CD14-positive monocyte (primary cell): Measurements from ENCODE around the gene PSMD13. TPM values are rescaled to one million over a fixed set of nuclear protein-coding genes. Genes with fewer than 3 reads are reported as not detected.

ENCODE experiments used
- DNase-seq, 3 donors: peaks; one replicate each; pipeline ENCODE4 v3.0.0-alpha.2; 2011 to 2022
- H2AFZ ChIP-seq: 2 replicates; pipeline ENCODE4 v1.6.0; 2012; ENCODE audit warnings: mild to moderate bottlenecking, low read depth, low read length, inconsistent platforms; ENCODE audit not compliant: insufficient read depth, poor library complexity, severe bottlenecking
- H3K27ac ChIP-seq, 2 donors: 1 replicate in 1 of 2; 2 replicates in 1 of 2; pipeline ENCODE4 v1.5.1; 2012 to 2013; ENCODE audit warnings: low read length in 2 of 2, control low read depth in 1 of 2, inconsistent platforms in 1 of 2, low read depth in 1 of 2, mild to moderate bottlenecking in 1 of 2
- H3K27me3 ChIP-seq, 2 donors: one replicate each; pipeline versions ENCODE4 v1.6.0 to v1.6.1; 2011 to 2013; ENCODE audit warnings: low read length in 2 of 2; ENCODE audit not compliant: control insufficient read depth in 2 of 2, insufficient read depth in 2 of 2
- H3K36me3 ChIP-seq, 2 donors: replicated peaks in 1 of 2; 1 replicate in 1 of 2; 2 replicates in 1 of 2; pipeline versions ENCODE4 v1.5.1 to v1.6.1; 2012 to 2013; ENCODE audit warnings: low read length in 2 of 2, control low read depth in 1 of 2, inconsistent platforms in 1 of 2, mild to moderate bottlenecking in 1 of 2; ENCODE audit not compliant: insufficient read depth in 2 of 2, control insufficient read depth in 1 of 2
- H3K4me1 ChIP-seq, 2 donors: 1 replicate in 1 of 2; 2 replicates in 1 of 2; pipeline versions ENCODE4 v1.5.1 to v1.6.1; 2012 to 2013; ENCODE audit warnings: low read length in 2 of 2, control low read depth in 1 of 2, inconsistent platforms in 1 of 2, mild to moderate bottlenecking in 1 of 2, moderate library complexity in 1 of 2; ENCODE audit not compliant: insufficient read depth in 2 of 2, control insufficient read depth in 1 of 2
- H3K4me2 ChIP-seq: replicated peaks from 2 replicates; pipeline ENCODE3; 2012; ENCODE audit warnings: low read length, moderate library complexity, mild to moderate bottlenecking; ENCODE audit not compliant: poor library complexity, severe bottlenecking; ENCODE audit errors: extremely low read depth
- H3K4me3 ChIP-seq, 3 experiments: fragments of 200-600 bp in 1 of 3; sonication (generic) in 1 of 3; replicated peaks in 1 of 3; 1 replicate in 2 of 3; 2 replicates in 1 of 3; pipeline ENCODE4 v1.5.1; 2011 to 2013; ENCODE audit warnings: low read length in 3 of 3, mild to moderate bottlenecking in 3 of 3, control low read depth in 2 of 3, low read depth in 2 of 3, inconsistent platforms in 1 of 3, moderate library complexity in 1 of 3
- H3K79me2 ChIP-seq: 2 replicates; pipeline ENCODE4 v1.6.0; 2012; ENCODE audit warnings: mild to moderate bottlenecking, control low read depth, inconsistent platforms, low read length, moderate library complexity; ENCODE audit not compliant: insufficient read depth
- H3K9ac ChIP-seq: 2 replicates; pipeline ENCODE4 v1.6.0; 2017; ENCODE audit warnings: low read length, mild to moderate bottlenecking; ENCODE audit not compliant: insufficient read depth, poor library complexity, severe bottlenecking
- H3K9me3 ChIP-seq, 2 donors: replicated peaks in 1 of 2; 1 replicate in 1 of 2; 2 replicates in 1 of 2; pipeline versions ENCODE4 v1.5.1 to v1.6.1; 2012 to 2013; ENCODE audit warnings: low read length in 2 of 2, control low read depth in 1 of 2; ENCODE audit not compliant: control insufficient read depth in 1 of 2, insufficient read depth in 1 of 2
- H4K20me1 ChIP-seq: 2 replicates; pipeline ENCODE4 v1.6.0; 2012; ENCODE audit warnings: mild to moderate bottlenecking, low read length, control low read depth, moderate library complexity; ENCODE audit not compliant: insufficient read depth
- H3K27ac Mint-ChIP-seq, 7 donors: one replicate each; pipeline ENCODE4 v1.8.0; 2020; ENCODE audit warnings: mild to moderate bottlenecking in 7 of 7, mixed read lengths in 7 of 7, moderate library complexity in 6 of 7, inconsistent platforms in 2 of 7
- H3K27me3 Mint-ChIP-seq, 3 donors: one replicate each; pipeline ENCODE4 v1.8.0; 2021 to 2022; ENCODE audit warnings: low read depth in 3 of 3, mild to moderate bottlenecking in 3 of 3, mixed read lengths in 3 of 3, moderate library complexity in 3 of 3, inconsistent platforms in 1 of 3
- H3K36me3 Mint-ChIP-seq, 2 donors: one replicate each; pipeline ENCODE4 v1.8.0; 2020; ENCODE audit warnings: mixed read lengths in 2 of 2, inconsistent platforms in 1 of 2, mild to moderate bottlenecking in 1 of 2
- H3K4me1 Mint-ChIP-seq: one replicate; pipeline ENCODE4 v1.8.0; 2020; ENCODE audit warnings: mild to moderate bottlenecking, mixed read lengths
- H3K4me3 Mint-ChIP-seq, 2 donors: one replicate each; pipeline ENCODE4 v1.8.0; 2020; ENCODE audit warnings: mild to moderate bottlenecking in 2 of 2, mixed read lengths in 2 of 2, moderate library complexity in 1 of 2
- H3K9me3 Mint-ChIP-seq, 7 donors: one replicate each; pipeline ENCODE4 v1.8.0; 2020 to 2022; ENCODE audit warnings: mixed read lengths in 7 of 7, mild to moderate bottlenecking in 6 of 7, moderate library complexity in 6 of 7, inconsistent platforms in 2 of 7
- CTCF ChIP-seq: fragments of 200-600 bp; IDR thresholded peaks from one replicate; pipeline ENCODE4 v1.8.0; 2022; ENCODE audit warnings: antibody characterized with exemption, mild to moderate bottlenecking
- WGBS: methylation state at CpG from one replicate; pipeline ENCODE4 v1.1.5; 2013; ENCODE audit warnings: missing lambda C conversion rate; ENCODE audit not compliant: insufficient coverage; 5-methylcytosine and 5-hydroxymethylcytosine counted together
- intact Hi-C, 2 donors: fragments of 100-400 bp; cut with micrococcal nuclease; formaldehyde crosslinking; loops; one replicate each; pipeline versions ENCODE4 v1.15.0 to v1.15.1; 2023
- polyA plus RNA-seq, 3 donors: library from polyadenylated mRNA; depleted of rRNA in 1 of 3; unstranded in 2 of 3; stranded (reverse) in 1 of 3; fragments of 300-500 nt in 2 of 3; fragments of >200 nt in 1 of 3; fragmentation: Illumina TruSeq in 2 of 3; gene quantifications; 1 replicate in 2 of 3; 2 replicates in 1 of 3; pipeline ENCODE4 v1.2.3, GENCODE V29; 2012 to 2021

The PSMD13 gene
- polyA plus RNA-seq, 3 donors = 136 to 272 (median 218) TPM

- H3K4me1 Mint-ChIP-seq = peaks cover 56% of the 10 kb centered on the region
- peak in 1 of 3 donors; percentile 4 for DNase-seq
- Histone ChIP-seq H4K20me1 (peaks cover 55% of the 10 kb centered on the region), H3K9ac (no peak overlapping the region), H3K27ac (no peak overlapping the region), H3K9me3 (no peaks in the 10 kb centered on the region), H2AFZ (no peak overlapping the region), H3K36me3 (peaks cover 23 to 40% of the 10 kb centered on the region in 2 donors), H3K4me3 (no peak overlapping the region), H3K27me3 (no peaks in the 10 kb centered on the region), H3K4me2 (no peak overlapping the region), H3K79me2 (peaks cover 57% of the 10 kb centered on the region), H3K4me1 (peaks cover 50 to 68% of the 10 kb centered on the region in 2 donors)
- no peak for TF ChIP-seq CTCF
- H3K36me3 Mint-ChIP-seq = peaks cover 42 to 53% of the 10 kb centered on the region in 2 donors
- H3K9me3 Mint-ChIP-seq = no peaks in the 10 kb centered on the region
- intact Hi-C loops = loop anchor here in 1 of 2 donors (5.0 to 10.0 kb wide), 2 partner anchors 62 to 299 kb away; partner anchors contain the start of gene RNH1
- 98% methylated on average over 15 of the region's 16 CpGs for WGBS
- H3K27ac Mint-ChIP-seq = peak overlapping the region in 1 of 7 donors; percentile 21
- H3K27me3 Mint-ChIP-seq = peaks cover 2 to 6% (median 4%) of the 10 kb centered on the region in 3 donors
- no peak overlapping the region for H3K4me3 Mint-ChIP-seq
These were observed 31.4 kb upstream of the PSMD13 start for GRCh38 chr11:205221-206001.

- H3K4me1 ChIP-seq = peaks cover 50 to 72% of the 10 kb centered on the region in 2 donors
- peaks cover 28 to 46% of the 10 kb centered on the region in 2 donors for H3K36me3 ChIP-seq
- intact Hi-C loops = loop anchor here in 1 of 2 donors (5.0 to 10.0 kb wide), 2 partner anchors 61 to 299 kb away; partner anchors contain the start of gene RNH1
- Mint-ChIP-seq H3K4me3 (peak overlapping the region; percentile 97 to 98), H3K27ac (peak overlapping the region in 3 of 7 donors; percentile 99 to 100 (median 100)), H3K4me1 (peaks cover 60% of the 10 kb centered on the region), H3K27me3 (peaks cover 0 to 6% (median 4%) of the 10 kb centered on the region in 3 donors), H3K36me3 (peaks cover 42 to 53% of the 10 kb centered on the region in 2 donors), H3K9me3 (no peaks in the 10 kb centered on the region)
- no peak overlapping the region for H2AFZ ChIP-seq
- peak overlapping the region in 2 of 3 experiments; percentile 81 to 98 for H3K4me3 ChIP-seq
- H3K9me3 ChIP-seq = no peaks in the 10 kb centered on the region
- H3K27me3 ChIP-seq = no peaks in the 10 kb centered on the region
- 100% methylated on average over 2 of the region's 7 CpGs for WGBS
- H3K27ac ChIP-seq = peak overlapping the region in 1 of 2 donors; percentile 100
- H4K20me1 ChIP-seq = peaks cover 60% of the 10 kb centered on the region
- TF ChIP-seq CTCF = no peak
- peak overlapping the region; percentile 86 for H3K4me2 ChIP-seq
- H3K9ac ChIP-seq = peak overlapping the region; percentile 98
- DNase-seq = no peak
- peaks cover 62% of the 10 kb centered on the region for H3K79me2 ChIP-seq
These were observed 30.8 kb upstream of the PSMD13 start for GRCh38 chr11:206002-206384.
